ENCODE data around the gene ARHGAP26. TPM values are rescaled to one million over a fixed set of nuclear protein-coding genes. Genes with fewer than 3 reads are reported as not detected.

The ARHGAP26 gene
- total RNA-seq, 1 donor from 2014 or later = 8.9 TPM

DNA sequence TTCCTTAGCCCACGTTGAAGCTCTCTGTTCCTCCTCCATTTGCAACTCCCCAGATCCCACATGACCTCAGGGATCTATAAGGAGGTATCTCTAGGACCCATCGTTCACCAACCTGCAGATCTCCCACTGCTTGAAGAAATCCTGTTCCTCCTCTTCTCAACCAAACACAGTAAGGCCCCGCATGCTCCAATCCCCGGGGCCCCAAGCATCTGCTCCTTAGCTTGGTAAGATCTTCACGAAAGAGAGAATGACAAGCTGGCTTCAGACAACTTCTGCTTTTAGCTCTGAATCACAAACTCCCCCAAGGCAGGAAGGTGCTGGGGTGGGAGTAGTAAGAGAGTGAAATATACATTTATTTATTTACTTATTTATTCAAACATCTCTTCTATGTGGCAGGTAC is 33.0 kb upstream of the ARHGAP26 start:
- Mint-ChIP-seq H3K36me3 (no peaks in the 10 kb centered on the region), H3K27me3 (ENCODE audit: low read depth) (peaks cover 2% of the 10 kb centered on the region), H3K27ac (no peak overlapping the region), H3K4me3 (no peak overlapping the region), H3K9me3 (no peaks in the 10 kb centered on the region), H3K4me1 (peaks cover 1% of the 10 kb centered on the region)
- TF ChIP-seq, protein P1, sequence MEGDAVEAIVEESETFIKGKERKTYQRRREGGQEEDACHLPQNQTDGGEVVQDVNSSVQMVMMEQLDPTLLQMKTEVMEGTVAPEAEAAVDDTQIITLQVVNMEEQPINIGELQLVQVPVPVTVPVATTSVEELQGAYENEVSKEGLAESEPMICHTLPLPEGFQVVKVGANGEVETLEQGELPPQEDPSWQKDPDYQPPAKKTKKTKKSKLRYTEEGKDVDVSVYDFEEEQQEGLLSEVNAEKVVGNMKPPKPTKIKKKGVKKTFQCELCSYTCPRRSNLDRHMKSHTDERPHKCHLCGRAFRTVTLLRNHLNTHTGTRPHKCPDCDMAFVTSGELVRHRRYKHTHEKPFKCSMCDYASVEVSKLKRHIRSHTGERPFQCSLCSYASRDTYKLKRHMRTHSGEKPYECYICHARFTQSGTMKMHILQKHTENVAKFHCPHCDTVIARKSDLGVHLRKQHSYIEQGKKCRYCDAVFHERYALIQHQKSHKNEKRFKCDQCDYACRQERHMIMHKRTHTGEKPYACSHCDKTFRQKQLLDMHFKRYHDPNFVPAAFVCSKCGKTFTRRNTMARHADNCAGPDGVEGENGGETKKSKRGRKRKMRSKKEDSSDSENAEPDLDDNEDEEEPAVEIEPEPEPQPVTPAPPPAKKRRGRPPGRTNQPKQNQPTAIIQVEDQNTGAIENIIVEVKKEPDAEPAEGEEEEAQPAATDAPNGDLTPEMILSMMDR (IDR thresholded peaks at IDR 0.05; ENCODE audit: unreplicated experiment) = no peak
- DNase-seq (ENCODE audit: low spot score in 2 of 2, unreplicated experiment in 2 of 2) = no peak

DNA sequence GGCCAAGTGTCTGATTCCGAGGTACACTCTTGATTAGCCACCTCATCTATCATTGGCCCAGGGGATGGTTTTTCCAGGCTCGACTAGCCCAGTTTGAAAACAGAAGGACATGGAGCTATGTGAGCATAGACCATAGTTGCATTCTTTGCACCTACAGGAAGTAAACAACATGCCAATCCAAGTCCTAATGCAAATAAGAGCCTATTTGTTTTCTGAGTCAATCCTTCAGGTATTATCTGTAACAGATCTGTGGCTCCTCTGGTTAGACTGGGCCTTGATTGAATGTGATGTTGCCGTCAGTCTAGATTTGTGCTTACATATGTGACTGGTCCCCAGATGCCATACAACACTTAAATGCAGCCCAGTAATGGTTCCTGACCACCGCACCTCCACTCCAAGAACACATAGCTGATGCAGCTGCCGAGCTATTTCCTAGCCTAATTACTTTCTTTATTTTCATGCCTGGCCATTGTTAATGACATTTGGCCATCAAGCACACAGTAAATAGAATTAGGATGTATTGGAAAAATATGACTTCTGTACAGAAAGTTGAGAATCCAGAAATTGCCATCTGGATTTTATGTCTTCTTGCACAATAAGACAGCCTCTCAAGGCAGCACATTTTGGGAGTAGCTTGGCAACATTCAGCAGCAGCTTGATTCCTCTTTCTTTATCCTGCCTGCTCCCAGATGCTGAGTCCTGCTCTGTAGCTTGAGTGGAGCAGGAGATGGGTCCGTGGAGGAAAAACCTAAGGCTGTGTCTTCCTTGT is 29.5 kb upstream of the ARHGAP26 start:
- TF ChIP-seq, protein P1 (IDR thresholded peaks at IDR 0.05; ENCODE audit: unreplicated experiment) = no peak
- H3K27me3 Mint-ChIP-seq (ENCODE audit: low read depth) = no peaks in the 10 kb centered on the region
- no peak overlapping the region for H3K27ac Mint-ChIP-seq
- H3K9me3 Mint-ChIP-seq = no peaks in the 10 kb centered on the region
- H3K4me1 Mint-ChIP-seq = peaks cover 5% of the 10 kb centered on the region
- no peaks in the 10 kb centered on the region for H3K36me3 Mint-ChIP-seq
- DNase-seq (ENCODE audit: low spot score in 2 of 2, unreplicated experiment in 2 of 2) = no peak
- H3K4me3 Mint-ChIP-seq = no peak overlapping the region

DNA sequence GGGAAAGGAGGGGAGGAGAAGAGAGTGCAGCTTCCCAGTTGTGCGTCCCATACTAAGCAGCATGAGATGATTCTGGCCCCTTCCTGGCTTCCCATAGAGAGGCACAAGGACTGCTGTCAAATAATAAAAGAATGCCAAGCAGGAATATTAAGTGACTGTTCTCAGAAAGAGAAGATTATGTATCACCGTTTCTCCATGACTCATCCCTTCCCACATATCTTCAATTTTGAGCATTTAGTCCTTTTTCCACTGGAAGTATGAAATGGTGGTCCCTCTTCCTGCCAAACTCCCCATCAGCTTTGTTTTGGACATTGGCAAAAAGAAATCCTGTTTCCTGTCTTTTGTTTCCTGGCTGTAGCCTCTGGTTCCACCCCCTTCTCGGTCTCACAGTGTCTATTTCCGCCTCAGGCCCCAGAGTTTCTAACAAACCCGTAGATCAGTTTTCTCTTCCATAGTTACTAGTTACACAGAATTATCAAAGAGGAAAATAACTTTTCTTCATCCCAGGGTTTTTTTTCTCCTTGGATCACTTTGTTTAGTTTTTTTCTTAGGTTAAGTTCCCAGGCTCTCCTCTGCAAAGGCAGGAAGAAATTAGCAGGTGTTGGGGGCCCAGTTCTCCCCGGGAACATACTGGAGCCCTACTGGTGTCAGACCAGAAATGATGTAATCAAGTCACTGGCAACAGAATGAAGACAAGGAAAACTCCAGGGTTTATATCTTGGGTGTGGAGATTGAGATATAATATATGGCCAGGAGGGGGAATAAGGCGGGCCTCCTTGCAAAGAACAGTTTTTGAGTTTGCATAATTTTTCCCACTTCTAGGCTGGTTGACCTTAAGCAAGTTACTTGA is 26.4 kb upstream of the ARHGAP26 start:
- Mint-ChIP-seq H3K9me3 (no peaks in the 10 kb centered on the region), H3K27ac (peak overlapping the region; percentile 11), H3K4me1 (peaks cover 5% of the 10 kb centered on the region), H3K36me3 (no peaks in the 10 kb centered on the region), H3K27me3 (ENCODE audit: low read depth) (no peaks in the 10 kb centered on the region), H3K4me3 (no peak overlapping the region)
- TF ChIP-seq, protein P1 (IDR thresholded peaks at IDR 0.05; ENCODE audit: unreplicated experiment) = no peak
- DNase-seq (ENCODE audit: low spot score in 2 of 2, unreplicated experiment in 2 of 2) = no peak

DNA sequence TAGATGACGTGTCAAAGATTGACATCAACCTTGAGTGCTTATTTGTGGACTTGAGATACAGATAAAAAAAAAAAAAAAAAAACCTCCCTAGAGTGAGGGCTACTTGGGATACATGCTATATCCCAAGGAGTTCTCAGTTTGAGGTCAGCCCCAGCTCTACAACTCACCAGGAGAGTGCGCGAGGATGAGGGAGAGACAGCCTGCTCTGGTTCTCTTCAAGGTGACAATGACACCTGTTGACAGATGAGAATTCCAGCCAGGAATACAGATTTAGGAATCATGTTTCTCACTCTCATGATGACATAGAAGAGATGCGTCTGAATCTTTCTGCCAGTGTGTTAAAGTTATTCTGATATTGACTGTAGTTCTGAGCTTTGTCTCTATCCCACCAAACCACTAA is 24.9 kb upstream of the ARHGAP26 start:
- Mint-ChIP-seq H3K36me3 (no peaks in the 10 kb centered on the region), H3K4me3 (no peak overlapping the region), H3K27ac (no peak overlapping the region), H3K9me3 (no peaks in the 10 kb centered on the region), H3K4me1 (peaks cover 5% of the 10 kb centered on the region), H3K27me3 (ENCODE audit: low read depth) (no peaks in the 10 kb centered on the region)
- TF ChIP-seq, protein P1 (IDR thresholded peaks at IDR 0.05; ENCODE audit: unreplicated experiment) = no peak
- DNase-seq (ENCODE audit: low spot score in 2 of 2, unreplicated experiment in 2 of 2) = no peak

DNA sequence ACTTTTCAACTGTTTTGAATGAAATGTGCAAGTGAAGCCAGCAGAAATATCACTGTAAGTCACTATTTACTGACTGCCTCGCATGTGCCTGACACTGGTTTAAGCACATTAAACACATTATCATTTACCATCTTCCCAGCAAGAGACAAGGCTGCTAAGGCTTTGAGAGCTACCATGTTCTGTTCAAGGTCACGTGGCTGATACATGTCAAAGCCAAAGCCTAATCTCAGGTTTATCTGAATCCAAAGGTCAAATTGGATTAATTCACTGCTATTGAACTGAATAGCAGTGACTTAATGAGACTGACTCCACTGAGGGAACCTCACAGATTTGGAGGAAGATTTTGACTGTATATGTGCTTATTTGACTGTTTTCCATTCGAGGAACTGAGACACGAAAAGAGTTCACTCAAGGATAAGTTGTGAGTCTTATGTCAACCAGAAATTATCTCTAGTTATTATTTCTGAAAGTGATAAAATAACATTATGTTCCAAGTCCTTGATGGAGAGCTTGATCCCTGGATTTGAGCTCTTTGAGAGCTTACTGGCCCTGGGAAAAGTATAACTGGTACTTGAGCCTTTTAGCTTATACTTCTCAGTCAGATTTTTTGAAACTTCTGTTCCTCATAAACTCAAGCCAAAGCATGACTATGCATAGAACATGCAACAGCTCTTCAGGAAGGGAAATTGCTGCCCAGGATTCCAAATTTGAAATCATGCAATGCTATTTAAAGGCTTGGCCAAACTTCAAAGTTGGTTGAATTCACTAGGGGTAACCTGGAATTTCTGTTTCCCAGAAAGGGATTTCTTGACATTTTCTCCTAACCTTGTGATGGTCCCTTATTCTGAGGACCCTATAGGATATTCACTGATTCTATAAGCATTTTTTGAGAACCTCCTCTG is 23.4 kb upstream of the ARHGAP26 start:
- Mint-ChIP-seq H3K4me1 (peaks cover 9% of the 10 kb centered on the region), H3K36me3 (no peaks in the 10 kb centered on the region), H3K9me3 (no peaks in the 10 kb centered on the region), H3K4me3 (no peak overlapping the region), H3K27ac (no peak overlapping the region), H3K27me3 (ENCODE audit: low read depth) (no peaks in the 10 kb centered on the region)
- TF ChIP-seq, protein P1 (IDR thresholded peaks at IDR 0.05; ENCODE audit: unreplicated experiment) = no peak
- no peak for DNase-seq (ENCODE audit: low spot score in 2 of 2, unreplicated experiment in 2 of 2)

Measured in mesothelial cell of epicardium (in vitro differentiated cells).